ENCODE data around the gene RTN4RL2.

GRCh38 chr11:57487920-57488659 is 27.8 kb downstream of the RTN4RL2 start:
- no peak for TF ChIP-seq EP300 (IDR thresholded peaks at IDR 0.05)
- no peak for TF ChIP-seq CTCF (IDR thresholded peaks at IDR 0.05)
- TF ChIP-seq POLR2A (IDR thresholded peaks at IDR 0.05) = no peak
